22Rv1 (cell line): ENCODE measurements around the gene ADAM30.

Experiments used
- ZFX ChIP-seq: fragments of 450-650 bp; IDR thresholded peaks from 2 replicates; pipeline ENCODE4 v1.6.1; 2017; ENCODE audit warnings: antibody characterized with exemption, borderline replicate concordance
- TF ChIP-seq, protein P1 (sequence below): fragments of 450-650 bp; IDR thresholded peaks from 2 replicates; pipeline ENCODE4 v1.5.1; 2017; ENCODE audit warnings: mild to moderate bottlenecking

- TF ChIP-seq, protein P1, sequence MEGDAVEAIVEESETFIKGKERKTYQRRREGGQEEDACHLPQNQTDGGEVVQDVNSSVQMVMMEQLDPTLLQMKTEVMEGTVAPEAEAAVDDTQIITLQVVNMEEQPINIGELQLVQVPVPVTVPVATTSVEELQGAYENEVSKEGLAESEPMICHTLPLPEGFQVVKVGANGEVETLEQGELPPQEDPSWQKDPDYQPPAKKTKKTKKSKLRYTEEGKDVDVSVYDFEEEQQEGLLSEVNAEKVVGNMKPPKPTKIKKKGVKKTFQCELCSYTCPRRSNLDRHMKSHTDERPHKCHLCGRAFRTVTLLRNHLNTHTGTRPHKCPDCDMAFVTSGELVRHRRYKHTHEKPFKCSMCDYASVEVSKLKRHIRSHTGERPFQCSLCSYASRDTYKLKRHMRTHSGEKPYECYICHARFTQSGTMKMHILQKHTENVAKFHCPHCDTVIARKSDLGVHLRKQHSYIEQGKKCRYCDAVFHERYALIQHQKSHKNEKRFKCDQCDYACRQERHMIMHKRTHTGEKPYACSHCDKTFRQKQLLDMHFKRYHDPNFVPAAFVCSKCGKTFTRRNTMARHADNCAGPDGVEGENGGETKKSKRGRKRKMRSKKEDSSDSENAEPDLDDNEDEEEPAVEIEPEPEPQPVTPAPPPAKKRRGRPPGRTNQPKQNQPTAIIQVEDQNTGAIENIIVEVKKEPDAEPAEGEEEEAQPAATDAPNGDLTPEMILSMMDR = no peak
- no peak for TF ChIP-seq ZFX
These were observed 14.3 kb upstream of the ADAM30 start for GRCh38 chr1:119910618-119911017.
